Cardiac fibroblast (primary cell): ENCODE results near the gene TRABD2A.

Experiments
- DNase-seq, 2 donors: peaks; one replicate each; pipeline versions ENCODE4 v3.0.0 to v3.0.0-alpha.2; 2010; ENCODE audit warnings: low read depth in 2 of 2
- H3K4me3 ChIP-seq, 2 donors: replicated peaks in 1 of 2; 1 replicate in 1 of 2; 2 replicates in 1 of 2; pipeline ENCODE4 v1.5.1; 2011; ENCODE audit warnings: low read depth in 2 of 2, low read length in 2 of 2, mild to moderate bottlenecking in 2 of 2, moderate library complexity in 1 of 2
- CTCF ChIP-seq: IDR thresholded peaks from one replicate; pipeline ENCODE4 v1.5.1; 2011; ENCODE audit warnings: low read depth, mild to moderate bottlenecking, low read length, inconsistent platforms

Gene TRABD2A

GRCh38 chr2:84793641-84794040 lies 87.2 kb downstream of the TRABD2A start:
- no peak for TF ChIP-seq CTCF

DNA sequence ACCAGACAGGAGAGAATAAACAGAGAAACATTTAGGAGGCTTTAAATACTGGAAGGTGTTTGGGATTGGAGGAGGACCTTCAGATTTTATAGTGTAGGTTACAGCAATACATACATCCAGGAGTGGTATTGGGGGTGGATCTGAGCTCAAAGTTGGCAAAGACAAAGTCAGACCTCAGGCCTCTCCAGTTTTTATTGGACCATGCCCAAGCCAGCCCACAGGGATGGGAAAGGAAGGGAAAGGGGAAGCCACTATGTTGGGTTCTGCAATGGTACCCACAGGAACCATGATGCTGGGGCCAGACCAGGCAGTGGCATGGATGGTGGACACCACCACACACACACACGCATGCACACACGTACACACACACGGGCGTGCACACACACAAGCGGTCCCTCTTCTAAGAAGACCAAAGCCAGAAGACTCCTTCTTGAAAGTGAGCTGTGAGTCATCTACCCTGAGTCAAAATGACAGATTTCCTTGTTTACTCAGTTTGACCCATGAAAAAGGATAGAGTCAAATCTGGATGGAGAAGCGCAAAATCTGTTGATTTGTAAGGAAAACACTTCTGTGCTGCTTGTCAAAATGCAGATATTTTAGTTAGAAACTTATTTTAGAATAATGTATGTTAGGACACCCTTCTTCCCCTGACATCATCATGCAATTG lies 87.9 kb downstream of the TRABD2A start:
- no peak for TF ChIP-seq CTCF
- no peak overlapping the region for H3K4me3 ChIP-seq
- DNase-seq = no peak

More at GRCh38 chr2:84793641-84794040, 87.2 kb downstream of the TRABD2A start:
- no peak overlapping the region for H3K4me3 ChIP-seq
- no peak for DNase-seq

GRCh38 chr2:84788498-84788897 lies 92.4 kb downstream of the TRABD2A start:
- TF ChIP-seq CTCF = no peak
- no peak for DNase-seq

GRCh38 chr2:84788027-84788426 lies 92.9 kb downstream of the TRABD2A start:
- no peak for DNase-seq
- no peak overlapping the region for H3K4me3 ChIP-seq
- no peak for TF ChIP-seq CTCF

More at GRCh38 chr2:84788498-84788897, 92.4 kb downstream of the TRABD2A start:
- H3K4me3 ChIP-seq = no peak overlapping the region

GRCh38 chr2:84786601-84787000 lies 94.3 kb downstream of the TRABD2A start:
- DNase-seq = no peak
- TF ChIP-seq CTCF = no peak
- no peak overlapping the region for H3K4me3 ChIP-seq

DNA sequence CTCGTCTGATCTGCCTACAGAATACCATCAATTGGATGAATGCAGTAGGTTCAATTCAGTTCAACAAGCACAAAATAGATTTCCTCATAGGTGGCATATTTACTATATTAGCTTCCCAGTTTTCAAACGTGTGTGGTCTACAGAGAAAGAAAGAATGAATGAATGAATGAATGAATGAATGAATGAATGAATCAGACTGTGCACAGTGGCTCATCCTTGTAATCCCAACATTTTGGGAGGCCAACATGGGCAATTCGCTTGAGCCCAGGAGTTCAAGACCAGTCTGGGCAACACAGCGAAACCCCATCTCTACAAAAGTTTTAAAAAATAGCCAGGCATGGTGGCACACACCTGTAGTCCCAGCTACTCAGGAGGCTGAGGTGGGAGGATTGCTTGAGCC lies 94.9 kb downstream of the TRABD2A start:
- no peak overlapping the region for H3K4me3 ChIP-seq
- TF ChIP-seq CTCF = no peak
- no peak for DNase-seq

- no peak overlapping the region for H3K4me3 ChIP-seq
- no peak for TF ChIP-seq CTCF
- no peak for DNase-seq
Measured at GRCh38 chr2:84782717-84783442, 98.0 kb downstream of the TRABD2A start.
